ENCODE data around the gene ECE2.
A peak's percentile ranks its signal among the peaks of the same experiment; 100 is the strongest.

GRCh38 chr3:184335661-184336546 is 60.1 kb downstream of the ECE2 start:
- TF ChIP-seq ELK1 (IDR thresholded peaks at IDR 0.05; ENCODE audit: low read depth, low read length), result 0 out of 2 replicates have a peak, but pooled peaks have one; percentile 7
- no peak for TF ChIP-seq MAX (IDR thresholded peaks at IDR 0.05; ENCODE audit: low read depth, low read length)
- peak; percentile 90 for TF ChIP-seq POLR2AphosphoS5 (IDR thresholded peaks at IDR 0.05; ENCODE audit: low read length)
- no peak for TF ChIP-seq GABPA (IDR thresholded peaks at IDR 0.05; ENCODE audit: low read depth)
- no peak; the same call in 1 of the 2 replicates for TF ChIP-seq DPF2 (IDR thresholded peaks at IDR 0.05)
- TF ChIP-seq PML (IDR thresholded peaks at IDR 0.05; ENCODE audit: low read length), result peak; percentile 71
- TF ChIP-seq CTCF (IDR thresholded peaks at IDR 0.05 in 2 of 3, conservative IDR thresholded peaks at IDR 0.05 in 1 of 3; ENCODE audit: control insufficient read depth in 2 of 3, extremely low read depth in 1 of 3, insufficient read depth in 1 of 3, low read depth in 3 of 3, low read length in 3 of 3), result no peak
- no peak for TF ChIP-seq ZNF274 (IDR thresholded peaks at IDR 0.05; ENCODE audit: insufficient read depth, insufficient read length)
- peak; percentile 73 for TF ChIP-seq ATF7 (IDR thresholded peaks at IDR 0.05; ENCODE audit: low read depth)
